ENCODE data around the gene GLO1. TPM values are rescaled to one million over a fixed set of nuclear protein-coding genes. Genes with fewer than 3 reads are reported as not detected.

GLO1 gene
- total and polyA plus RNA-seq, 2 donors (not counting 1 experiment from before 2014, with no cell fraction given) = 18.5 to 31.6 TPM

DNA sequence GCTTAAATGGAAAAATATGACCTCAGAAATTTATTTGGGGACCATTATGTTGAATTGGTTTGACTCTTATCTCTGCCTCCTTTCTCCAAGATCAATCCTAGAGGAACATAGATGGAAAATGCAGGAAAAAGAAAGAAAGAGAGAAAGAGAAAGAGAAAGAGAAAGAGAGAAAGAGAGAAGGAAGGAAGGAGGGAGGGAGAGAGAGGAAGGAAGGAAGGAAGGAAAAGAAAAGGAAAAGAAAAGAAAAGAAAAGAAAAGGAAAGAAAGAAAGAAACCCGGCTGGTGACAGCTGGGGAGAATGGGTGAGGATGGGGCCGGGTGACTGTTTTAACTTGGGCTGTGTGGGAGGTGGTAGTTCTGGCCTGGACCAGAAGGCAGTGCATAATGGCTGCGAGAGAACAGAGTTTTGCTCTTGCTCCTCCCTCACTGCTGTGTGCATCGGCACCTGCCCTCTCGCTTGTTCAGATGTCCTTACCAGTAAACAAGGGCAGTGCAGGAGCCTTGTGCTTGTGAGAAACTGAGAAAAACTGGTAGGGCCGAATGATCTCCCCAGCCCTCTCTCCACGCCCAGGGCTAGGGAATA is 24.7 kb downstream of the GLO1 start:
- H3K4me3 Mint-ChIP-seq = peak overlapping the region; percentile 55
- peaks cover 54% of the 10 kb centered on the region for H3K4me1 Mint-ChIP-seq
- intact Hi-C loops (cut with micrococcal nuclease) = loop anchor here (10.0 kb wide), 1 partner anchor 1353 kb away; no protein-coding TSS in a partner anchor

More for the DNA sequence above, 24.7 kb downstream of the GLO1 start:
- CTCF ChIA-PET = interaction anchor here (0.7 kb wide), 1 partner anchor 25 kb away, joined by 4 read pairs; the partner anchor contains the start of gene GLO1
- Mint-ChIP-seq H3K9me3 (ENCODE audit: insufficient read depth) (peaks cover 2% of the 10 kb centered on the region), H3K27me3 (no peaks in the 10 kb centered on the region), H3K27ac (peak overlapping the region; percentile 78)
- Histone ChIP-seq H3K36me3 (replicated peaks in 1 of 2; ENCODE audit: control extremely low read depth in 1 of 2, control insufficient read depth in 1 of 2, extremely low read depth in 1 of 2, insufficient read depth in 2 of 2, low read length in 1 of 2) (peaks cover 2 to 23% of the 10 kb centered on the region in 2 experiments), H3K27me3 (replicated peaks in 1 of 4; ENCODE audit: control extremely low read depth in 1 of 4, control insufficient read depth in 3 of 4, insufficient read depth in 4 of 4, low read length in 3 of 4) (no peaks in the 10 kb centered on the region), H2AFZ (ENCODE audit: insufficient read depth, low read depth, low read length, poor library complexity, severe bottlenecking) (peak overlapping the region; percentile 17), H3K4me2 (replicated peaks; ENCODE audit: low read depth, low read length, poor library complexity, severe bottlenecking) (peak overlapping the region; percentile 55), H3K27ac (ENCODE audit: low read length in 2 of 2) (peak overlapping the region; percentile 2 to 75), H4K20me1 (ENCODE audit: control insufficient read depth, insufficient read depth, low read length, poor library complexity, severe bottlenecking) (no peaks in the 10 kb centered on the region), H3K4me3 (ENCODE audit: control extremely low read depth in 1 of 5, extremely low read depth in 1 of 5, insufficient read depth in 1 of 5, low read depth in 2 of 5, low read length in 4 of 5) (no peak overlapping the region), H3K79me2 (ENCODE audit: control insufficient read depth, insufficient read depth, low read length) (peaks cover 2% of the 10 kb centered on the region), H3K4me1 (ENCODE audit: control insufficient read depth in 2 of 2, insufficient read depth in 2 of 2, low read length in 2 of 2) (peaks cover 42 to 46% of the 10 kb centered on the region in 2 donors), H3K9ac (ENCODE audit: low read length) (no peak overlapping the region), H3K9me3 (ENCODE audit: control extremely low read depth in 1 of 3, control insufficient read depth in 2 of 3, insufficient read depth in 1 of 3, low read length in 2 of 3) (peaks cover 0 to 7% (median 4%) of the 10 kb centered on the region in 3 donors)
- POLR2A ChIA-PET = interaction anchor here (0.6 kb wide), 1 partner anchor 24 kb away, joined by 3 read pairs; the partner anchor contains the start of gene GLO1
- TF ChIP-seq, protein P1, sequence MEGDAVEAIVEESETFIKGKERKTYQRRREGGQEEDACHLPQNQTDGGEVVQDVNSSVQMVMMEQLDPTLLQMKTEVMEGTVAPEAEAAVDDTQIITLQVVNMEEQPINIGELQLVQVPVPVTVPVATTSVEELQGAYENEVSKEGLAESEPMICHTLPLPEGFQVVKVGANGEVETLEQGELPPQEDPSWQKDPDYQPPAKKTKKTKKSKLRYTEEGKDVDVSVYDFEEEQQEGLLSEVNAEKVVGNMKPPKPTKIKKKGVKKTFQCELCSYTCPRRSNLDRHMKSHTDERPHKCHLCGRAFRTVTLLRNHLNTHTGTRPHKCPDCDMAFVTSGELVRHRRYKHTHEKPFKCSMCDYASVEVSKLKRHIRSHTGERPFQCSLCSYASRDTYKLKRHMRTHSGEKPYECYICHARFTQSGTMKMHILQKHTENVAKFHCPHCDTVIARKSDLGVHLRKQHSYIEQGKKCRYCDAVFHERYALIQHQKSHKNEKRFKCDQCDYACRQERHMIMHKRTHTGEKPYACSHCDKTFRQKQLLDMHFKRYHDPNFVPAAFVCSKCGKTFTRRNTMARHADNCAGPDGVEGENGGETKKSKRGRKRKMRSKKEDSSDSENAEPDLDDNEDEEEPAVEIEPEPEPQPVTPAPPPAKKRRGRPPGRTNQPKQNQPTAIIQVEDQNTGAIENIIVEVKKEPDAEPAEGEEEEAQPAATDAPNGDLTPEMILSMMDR (IDR thresholded peaks at IDR 0.05) = no peak
- TF ChIP-seq EZH2 (IDR thresholded peaks at IDR 0.05; ENCODE audit: borderline replicate concordance, insufficient read depth, low read depth, low read length, poor library complexity, severe bottlenecking) = no peak
- DNase-seq = no peak
- peak; percentile 72 for ATAC-seq (ENCODE audit: low read depth)
- 41% methylated on average over 5 of the region's 7 CpGs for WGBS (ENCODE audit: insufficient coverage)

All from B cell (primary cell).